Left renal cortex interstitium (tissue), 4 donors: ENCODE data around the gene RWDD3. TPM values are rescaled to one million over a fixed set of nuclear protein-coding genes. Genes with fewer than 3 reads are reported as not detected.

Source experiments
- DNase-seq, 4 donors: peaks; one replicate each; pipeline ENCODE4 v3.0.0-alpha.2; 2013; ENCODE audit warnings: low read depth in 4 of 4, low spot score in 2 of 4, missing footprints in 1 of 4
- polyA plus RNA-seq, 4 donors: library from polyadenylated mRNA; unstranded; fragments of 120-200 nt; gene quantifications; one replicate each; pipeline ENCODE4 v1.2.1, GENCODE V29; 2013; ENCODE audit not compliant: insufficient read length in 4 of 4

RWDD3 gene
- polyA plus RNA-seq, 4 donors, result 44.4 to 53.1 (median 49.9) TPM

DNA sequence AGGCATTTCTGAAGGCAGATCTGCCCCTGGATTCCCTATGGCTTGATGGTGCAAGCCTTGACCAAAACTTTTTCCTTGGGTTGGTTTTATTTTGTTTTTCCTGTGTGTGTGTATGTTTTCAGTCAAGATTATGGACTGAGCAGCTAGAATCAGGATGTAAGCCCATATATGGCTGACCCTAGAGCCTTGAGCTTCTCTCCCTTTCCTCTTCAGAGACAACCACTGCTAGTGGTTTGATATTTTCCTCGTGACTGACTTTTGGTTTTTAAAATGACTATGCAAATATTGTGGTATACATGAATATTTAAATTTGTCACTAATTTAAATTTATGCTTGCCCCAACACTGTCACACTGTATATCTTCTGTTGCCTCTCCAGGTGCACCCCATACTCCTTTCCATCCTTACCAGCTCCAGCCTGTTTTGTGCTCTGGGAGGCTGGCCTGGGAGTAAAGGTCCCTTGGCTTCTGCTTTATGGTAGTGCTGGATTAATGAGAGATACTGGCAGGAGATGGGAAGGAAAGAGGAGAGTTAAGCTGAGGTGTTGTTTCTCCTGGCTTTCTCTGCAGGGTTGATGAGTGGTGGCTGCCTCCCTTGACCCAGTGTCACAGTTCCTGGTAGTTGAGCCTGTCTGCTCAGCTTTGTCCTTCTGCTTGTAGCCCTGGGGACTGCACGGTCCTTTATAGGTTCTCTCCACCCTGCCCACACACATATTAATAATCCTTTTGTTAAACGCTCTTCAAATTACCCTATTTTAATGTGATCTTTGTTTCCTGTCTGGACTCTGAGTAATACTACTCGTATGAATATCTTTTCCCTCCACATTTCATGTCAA lies 44.4 kb downstream of the RWDD3 start:
- no peak for DNase-seq

GRCh38 chr1:95281781-95282517 lies 47.9 kb downstream of the RWDD3 start:
- no peak for DNase-seq

- no peak for DNase-seq
Measured at GRCh38 chr1:95282518-95282895, 48.5 kb downstream of the RWDD3 start.

- no peak for DNase-seq
Measured at GRCh38 chr1:95284420-95284819, 50.4 kb downstream of the RWDD3 start.

DNA sequence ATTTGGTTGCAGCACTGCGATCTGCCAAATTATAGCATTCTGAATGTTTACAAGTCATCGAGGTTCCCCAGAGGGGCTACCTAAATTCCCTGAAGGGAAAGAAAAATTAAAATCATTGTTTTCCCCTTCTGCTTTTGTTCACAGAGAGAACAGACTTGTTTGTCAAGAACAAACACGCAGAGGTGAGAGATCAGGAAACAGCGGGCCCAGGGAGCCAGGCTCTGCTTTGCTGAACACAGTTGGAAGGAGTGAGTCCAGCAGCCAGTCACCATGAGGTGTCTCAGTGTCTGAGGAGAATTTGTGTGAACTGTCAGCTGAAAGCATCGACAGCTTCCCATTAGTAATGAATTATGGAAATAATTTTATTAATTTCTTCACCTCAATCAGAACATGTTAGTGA lies 52.5 kb downstream of the RWDD3 start:
- DNase-seq, result no peak

GRCh38 chr1:95287081-95287480 lies 53.1 kb downstream of the RWDD3 start:
- no peak for DNase-seq

DNA sequence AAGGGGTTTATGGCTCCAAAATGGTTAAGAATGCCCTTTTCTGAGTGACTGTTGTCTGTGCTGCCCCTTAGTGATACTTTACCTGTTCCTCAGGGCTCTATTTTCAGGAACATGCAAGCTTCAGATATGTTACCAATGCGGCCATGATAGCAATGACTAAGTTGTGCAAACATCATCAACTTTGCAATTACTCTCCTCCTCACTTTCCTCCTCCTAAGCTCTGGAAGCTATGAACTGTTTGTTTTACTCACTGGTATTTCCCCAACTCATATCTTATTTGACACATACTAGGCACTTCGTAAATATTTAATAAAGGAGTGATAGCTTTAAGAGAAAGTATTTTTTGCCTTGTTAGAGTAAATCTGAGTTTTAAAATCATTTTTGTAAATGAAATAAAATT lies 53.8 kb downstream of the RWDD3 start:
- no peak for DNase-seq

Other genes with a start within 250 kb of the RWDD3 start
- gene ALG14, start 161.3 kb upstream of the RWDD3 start, polyA plus RNA-seq, result 10 to 100 TPM; 13.4 to 17.6 (median 13.4) TPM
- gene TLCD4, start 116.9 kb upstream of the RWDD3 start, polyA plus RNA-seq, result 1 to 10 TPM; 6.2 to 7.2 (median 6.7) TPM